Fibroblast of gingiva (primary cell): ENCODE data around the gene HECA.
"Not testable (repeated sequence)": the region's sequence is repeated elsewhere in the genome, so short reads cannot be mapped to it uniquely, and the experiment has no call there.

Source experiments
- DNase-seq: peaks from one replicate; pipeline ENCODE4 v3.0.0-alpha.2; 2011; ENCODE audit warnings: low read depth

The HECA gene

DNA sequence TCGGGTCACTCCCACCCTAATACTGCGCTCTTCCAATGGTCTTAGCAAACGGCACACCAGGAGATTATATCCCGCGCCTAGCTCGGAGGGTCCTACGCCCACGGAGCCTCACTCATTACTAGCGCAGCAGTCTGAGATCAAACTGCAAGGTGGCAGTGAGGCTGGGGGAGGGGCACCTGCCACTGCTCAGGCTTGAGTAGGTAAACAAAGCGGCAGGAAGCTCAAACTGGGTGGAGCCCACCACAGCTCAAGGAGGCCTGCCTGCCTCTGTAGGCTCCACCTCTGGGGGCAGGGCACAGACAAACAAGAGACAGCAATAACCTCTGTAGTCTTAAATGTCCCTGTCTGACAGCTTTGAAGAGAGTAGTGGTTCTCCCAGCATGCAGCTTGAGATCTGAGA, 75.9 kb downstream of the HECA start:
- not testable (repeated sequence) for DNase-seq

DNA sequence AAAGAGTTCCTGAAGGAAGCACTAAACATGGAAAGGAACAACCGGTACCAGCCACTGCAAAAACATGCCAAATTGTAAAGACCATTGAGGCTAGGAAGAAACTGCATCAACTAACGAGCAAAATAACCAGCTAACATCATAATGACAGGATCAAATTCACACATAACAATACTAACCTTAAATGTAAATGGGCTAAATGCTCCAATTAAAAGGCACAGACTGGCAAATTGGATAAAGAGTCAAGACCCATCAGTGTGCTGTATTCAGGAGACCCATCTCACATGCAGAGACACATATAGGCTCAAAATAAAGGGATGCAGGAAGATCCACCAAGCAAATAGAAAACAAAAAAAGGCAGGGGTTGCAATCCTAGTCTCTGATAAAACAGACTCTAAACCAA, 77.6 kb downstream of the HECA start:
- DNase-seq: not testable (repeated sequence)

DNA sequence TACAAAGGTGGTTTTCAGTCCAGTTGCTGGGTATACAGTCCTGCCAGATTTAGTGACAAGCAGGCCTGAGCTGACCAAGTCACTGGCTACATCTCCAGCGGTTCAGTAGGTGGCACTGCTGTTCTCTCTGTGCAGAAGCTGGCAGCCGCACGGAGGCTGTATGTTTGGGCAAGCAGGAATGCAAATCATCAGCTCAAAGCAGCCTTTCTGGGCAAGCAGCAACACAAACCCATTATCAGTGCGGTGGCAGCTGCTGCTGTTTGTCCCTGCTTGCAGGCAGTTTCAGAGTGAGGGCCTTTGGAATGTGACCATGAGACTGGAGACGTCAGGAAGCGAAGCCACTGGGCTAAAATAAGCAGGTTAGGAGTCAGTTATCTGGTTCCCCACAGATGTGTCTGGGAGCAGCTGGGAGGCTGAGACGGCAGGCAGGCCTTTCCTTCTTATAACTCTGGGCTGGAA, 84.4 kb downstream of the HECA start:
- DNase-seq: peak; percentile 94

DNA sequence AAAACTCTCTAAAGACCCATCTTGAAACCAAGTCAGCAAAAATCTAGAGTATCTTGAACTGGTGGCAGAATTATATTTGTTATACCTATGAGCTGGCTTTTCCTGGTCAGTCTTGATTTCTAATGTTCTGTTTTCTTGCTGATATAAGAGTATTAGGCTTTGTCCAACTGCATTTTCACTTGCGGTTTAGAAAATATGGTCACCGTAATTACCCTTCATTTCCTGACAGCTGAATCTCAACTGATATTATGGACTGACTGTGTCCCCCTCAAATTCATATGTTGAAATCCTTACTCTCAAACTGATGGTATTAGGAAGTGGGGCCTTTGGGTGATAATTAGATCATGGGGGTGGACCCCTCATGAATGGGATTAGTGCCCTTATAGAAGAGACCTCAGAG, 84.9 kb downstream of the HECA start:
- no peak for DNase-seq

DNA sequence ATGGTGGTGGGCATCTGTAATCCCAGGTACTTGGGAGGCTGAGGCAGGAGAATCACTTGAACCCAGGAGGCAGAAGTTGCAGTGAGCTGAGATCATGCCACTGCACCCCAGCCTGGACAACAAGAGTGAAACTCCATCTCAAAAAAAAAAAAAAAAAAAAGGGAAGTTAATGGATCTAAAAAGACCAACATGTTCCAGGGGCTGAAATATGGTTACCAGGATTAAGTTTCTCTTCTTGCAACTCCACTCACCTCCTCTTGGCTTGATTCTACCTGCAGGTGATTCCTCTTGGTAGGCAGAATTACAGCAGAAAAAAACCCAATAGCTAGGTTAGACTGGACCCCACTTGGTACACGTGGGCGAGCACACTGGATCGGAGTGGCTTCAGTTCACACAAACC, 93.5 kb downstream of the HECA start:
- not testable (repeated sequence) for DNase-seq
